HG02610 (cell line): Measurements from ENCODE around the gene METAP1D.
"Not testable (repeated sequence)": the region's sequence is repeated elsewhere in the genome, so short reads cannot be mapped to it uniquely, and the experiment has no call there.

Source experiments
- ATAC-seq: cut with Tn5 transposase; IDR thresholded peaks from one replicate; pipeline ENCODE4 v1.9.1; 2021; ENCODE audit warnings: mild to moderate bottlenecking, moderate library complexity; ENCODE audit not compliant: unreplicated experiment

METAP1D gene

DNA sequence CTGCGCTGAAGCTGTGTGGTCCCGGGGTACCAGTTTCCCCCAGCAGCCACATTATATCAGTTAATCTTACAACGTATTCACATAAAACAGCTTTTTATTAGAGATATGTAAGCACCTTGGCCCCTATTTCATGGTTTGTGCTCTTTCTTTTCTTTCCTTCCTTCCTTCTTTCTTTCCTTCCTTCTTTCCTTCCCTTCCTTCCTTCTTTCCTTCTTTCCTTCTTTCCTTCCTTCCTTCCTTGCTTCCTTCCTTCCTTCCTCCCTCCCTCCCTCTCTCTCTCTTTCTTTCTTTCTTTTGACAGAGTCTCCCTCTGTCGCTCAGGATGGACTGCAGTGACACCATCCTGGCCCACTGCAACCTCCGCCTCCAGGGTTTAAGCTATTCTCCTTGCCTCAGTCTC is 3.7 kb upstream of the METAP1D start:
- ATAC-seq, result no peak

DNA sequence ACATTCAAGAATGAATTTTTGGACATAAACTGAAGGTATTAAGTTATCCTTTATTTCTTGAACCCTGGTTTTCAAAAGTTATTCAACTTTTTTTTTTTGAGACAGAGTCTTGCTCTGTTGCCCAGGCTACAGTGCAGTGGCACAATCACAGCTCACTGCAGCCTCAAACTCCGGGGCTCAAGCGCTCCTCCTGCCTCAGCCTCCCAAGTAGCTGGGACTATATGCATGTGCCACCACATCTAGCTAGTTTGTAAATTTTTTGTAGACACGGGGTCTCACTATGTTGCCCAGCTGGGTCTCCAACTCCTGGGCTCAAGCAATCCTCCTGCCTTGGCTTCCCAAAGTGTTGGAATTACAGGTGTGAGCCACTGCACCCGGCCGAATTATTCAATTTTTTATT is 2.7 kb upstream of the METAP1D start:
- ATAC-seq, result not testable (repeated sequence)

DNA sequence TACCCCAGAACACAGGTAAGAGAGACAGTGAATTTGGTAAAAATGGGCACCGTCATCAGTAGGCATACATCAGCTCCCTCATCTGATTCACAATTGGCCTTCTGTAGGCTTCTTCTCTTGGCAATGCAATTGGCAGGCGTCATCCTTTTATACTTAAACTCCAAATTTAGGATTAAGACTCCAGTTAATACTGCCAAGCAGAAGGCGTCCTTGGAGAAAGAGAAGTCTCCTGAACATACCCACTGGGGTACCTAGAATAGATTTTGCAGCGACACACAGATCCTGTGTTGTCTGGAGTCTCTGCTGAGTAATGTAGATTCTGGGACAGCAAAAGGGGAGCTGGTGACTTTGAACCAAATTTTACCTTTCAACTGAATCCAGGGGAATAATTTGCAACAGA is 592 bp upstream of the METAP1D start:
- no peak for ATAC-seq

DNA sequence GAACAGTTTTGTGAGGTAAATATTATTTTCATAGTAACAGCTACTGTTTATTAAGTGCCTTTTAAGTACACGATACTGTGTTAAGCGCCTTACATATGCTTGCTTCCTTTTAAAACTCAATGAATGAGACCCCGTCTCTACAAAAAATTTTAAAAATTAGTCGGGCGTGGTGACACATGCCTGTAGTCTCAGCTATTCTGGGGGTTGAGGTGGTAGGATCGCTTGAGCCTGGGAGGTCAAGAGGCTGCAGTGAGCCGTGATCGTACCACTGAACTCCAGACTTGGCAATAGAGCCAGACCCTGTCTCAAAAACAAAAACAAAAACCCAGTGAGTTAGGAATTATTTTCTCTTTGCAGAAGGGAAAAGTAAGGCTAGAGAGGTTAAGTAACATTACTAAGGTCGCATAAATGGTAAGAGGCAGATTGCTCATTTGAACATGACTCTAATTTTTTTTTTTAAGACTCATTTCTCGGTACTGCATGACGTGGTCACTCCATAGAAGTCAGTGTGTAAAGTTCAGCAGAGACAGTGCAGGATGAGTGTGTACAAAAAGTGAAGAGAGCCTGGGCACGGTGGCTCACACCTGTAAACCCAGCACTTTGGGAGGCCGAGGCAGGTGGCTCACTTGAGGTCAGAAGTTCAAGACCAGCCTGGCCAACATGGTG is 1.1 kb downstream of the METAP1D start:
- no peak for ATAC-seq

DNA sequence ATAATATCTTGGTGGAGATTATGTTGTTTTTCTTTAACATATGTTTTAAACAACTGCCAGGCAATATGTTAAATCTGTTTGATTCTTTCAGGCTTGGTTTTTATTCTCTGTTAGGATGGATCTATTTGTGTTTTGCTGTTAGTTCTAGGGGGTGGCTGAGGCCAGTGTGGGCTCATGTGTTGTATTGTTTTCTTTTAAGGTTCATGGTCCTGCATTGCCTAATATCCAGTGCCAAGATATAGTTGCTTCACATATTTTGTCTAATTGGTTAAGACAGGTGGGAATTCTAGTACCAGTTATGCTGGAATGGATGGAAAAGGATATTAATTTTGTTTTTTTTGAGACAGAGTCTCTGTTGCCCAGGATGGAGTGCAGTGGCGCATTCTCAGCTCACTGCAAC is 7.6 kb downstream of the METAP1D start:
- ATAC-seq, result no peak

DNA sequence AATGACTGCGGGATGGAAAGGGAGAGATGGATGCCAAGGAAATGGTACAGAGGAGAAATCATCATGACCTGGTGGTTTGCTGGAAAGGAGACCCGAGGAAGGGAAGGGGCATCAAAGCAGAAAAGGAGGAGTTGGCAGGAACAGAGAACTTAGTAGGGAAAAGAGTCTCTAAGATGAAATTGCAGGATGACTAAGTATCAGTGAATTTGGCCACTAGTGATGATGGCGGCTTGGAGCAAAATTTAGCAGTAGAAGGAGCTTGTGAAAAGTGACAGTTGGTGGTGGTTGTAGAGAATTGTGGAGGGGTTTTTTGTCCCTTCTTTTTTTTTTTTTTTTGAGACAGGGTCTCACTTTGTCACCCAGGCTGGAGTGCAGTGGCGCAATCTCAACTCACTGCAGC is 10.1 kb downstream of the METAP1D start:
- no peak for ATAC-seq

- ATAC-seq, result peak; percentile 40
Observed at GRCh38 chr2:172011812-172012575, 12.2 kb downstream of the METAP1D start.

DNA sequence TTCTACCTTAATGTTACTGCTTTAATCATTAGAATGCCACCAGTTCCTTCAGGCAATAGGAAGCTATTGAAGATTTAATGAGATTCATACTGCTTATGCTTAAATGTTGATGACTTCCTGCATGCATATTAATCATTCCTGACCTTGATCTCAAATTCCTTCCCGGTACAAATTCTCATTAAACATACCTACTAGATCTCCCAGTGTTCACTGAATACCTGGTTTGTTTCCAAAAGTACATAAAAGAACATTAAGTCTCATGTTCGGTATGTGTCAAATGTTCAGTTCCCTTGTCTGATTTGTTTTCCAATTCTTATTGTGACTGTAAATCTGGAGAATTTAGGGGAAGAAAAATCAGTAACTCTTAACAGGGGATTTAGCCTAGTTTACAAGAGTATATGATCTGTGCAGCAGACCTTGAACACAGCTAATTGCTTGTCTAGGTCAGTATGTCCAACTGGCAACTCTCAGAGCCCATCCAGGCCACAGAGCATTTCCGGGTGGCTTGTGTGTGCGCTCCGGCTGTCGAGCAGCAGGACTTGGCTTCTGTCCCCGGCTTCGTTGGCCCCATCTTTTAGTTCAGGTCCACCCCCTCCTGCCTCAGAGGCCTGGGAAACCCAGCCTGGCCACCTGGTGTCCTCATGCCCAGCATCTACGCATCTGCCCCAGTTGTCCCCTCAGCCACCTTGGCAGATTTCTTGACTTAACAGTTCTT is 13.1 kb downstream of the METAP1D start:
- no peak for ATAC-seq

DNA sequence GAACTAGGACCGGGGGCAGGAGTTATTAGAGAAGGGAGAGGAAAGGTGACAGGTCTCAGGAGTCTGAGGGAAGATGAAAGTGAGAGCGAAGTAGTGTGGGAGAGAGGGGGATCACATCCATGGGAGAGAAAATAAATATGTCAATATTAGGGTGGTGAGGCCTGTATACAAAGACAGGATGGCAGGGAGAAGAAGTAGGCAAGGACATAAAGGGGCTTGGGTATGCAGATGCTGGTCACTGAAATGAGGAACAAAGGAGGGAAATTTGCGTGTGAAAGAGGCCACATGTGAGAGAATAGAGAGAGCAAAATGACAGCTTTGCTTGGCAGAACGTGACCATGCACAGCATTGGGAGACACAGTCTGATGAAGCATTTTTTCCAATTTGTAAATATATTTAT is 13.6 kb downstream of the METAP1D start:
- ATAC-seq, result peak; percentile 89

DNA sequence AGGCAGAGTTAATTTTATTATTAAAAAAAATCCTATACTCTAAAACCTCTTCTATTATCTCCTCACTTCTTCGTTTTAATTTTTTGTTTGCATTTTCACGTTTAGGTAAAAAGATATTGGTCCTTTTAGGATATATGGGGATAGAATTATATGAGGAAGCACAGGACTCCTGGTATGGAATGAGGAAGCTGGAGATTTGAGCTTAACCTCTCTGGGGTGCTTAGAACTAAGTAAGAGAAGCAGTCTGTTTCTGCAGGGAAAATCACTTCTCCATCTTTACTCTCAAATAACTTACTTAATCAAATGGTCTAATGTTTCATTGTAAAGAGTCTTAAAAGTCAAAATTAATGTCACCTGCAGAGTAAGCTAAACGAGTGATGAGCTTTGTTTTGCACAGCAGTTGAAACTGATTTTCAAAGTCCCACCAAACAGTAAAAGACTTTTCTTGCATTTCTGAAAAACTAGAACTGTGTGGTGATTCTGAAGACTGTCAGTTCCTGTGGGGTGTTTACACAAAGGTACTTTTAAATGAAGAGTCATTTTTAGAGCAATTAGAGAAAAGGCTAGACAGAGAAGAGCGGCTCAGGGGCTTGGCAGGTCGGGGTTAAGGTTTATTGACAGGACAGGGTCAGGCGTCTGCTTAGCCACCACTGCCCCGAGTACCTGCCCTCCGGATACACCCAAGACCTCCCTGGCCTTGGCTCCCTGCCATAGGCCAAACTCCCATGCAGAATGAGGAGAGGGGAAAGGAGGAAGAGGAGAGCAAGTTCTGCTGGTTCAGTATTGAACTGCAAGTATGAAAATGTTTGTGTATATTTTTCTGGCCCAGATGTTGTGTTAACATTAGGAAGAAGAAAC is 21.6 kb downstream of the METAP1D start:
- no peak for ATAC-seq

- no peak for ATAC-seq
Observed at GRCh38 chr2:172021955-172022354, 22.2 kb downstream of the METAP1D start.

DNA sequence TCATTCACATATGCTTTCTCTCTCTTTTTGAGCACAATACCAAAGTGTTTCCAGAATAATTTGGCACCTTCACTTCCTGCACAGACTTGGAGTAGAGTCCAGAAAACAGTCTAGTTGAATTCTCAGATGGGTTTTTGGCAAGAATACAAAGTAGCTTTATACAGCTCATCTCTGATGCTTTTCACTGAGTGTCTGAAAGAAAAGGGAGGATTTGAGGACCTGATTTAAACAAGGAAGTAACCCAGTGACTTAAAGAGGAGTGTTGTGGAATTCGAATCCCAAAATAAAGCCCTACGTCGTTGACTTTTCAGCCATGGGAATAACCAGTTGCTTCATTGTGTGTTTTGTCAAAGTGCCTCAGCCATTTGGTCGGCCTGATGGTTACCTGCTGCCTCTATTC is 31.8 kb downstream of the METAP1D start:
- ATAC-seq, result no peak

DNA sequence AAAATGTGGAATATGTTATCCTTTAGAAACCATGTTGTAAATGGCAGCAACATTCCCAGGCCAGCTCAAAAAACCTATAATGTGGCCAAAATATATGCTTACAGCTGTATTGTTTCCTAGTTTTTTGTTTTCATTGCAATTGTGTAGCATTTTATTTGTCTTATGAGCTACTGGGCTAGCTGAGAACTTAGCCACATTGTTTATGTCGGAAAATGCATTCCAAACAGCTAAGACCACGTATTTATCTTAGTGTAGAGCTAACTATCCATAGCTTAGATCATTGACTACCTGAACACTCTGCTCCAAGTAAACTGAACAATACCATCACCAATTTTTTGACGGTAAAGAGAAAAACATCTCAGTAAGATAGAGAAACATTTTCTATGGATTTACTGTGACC is 38.4 kb downstream of the METAP1D start:
- no peak for ATAC-seq

DNA sequence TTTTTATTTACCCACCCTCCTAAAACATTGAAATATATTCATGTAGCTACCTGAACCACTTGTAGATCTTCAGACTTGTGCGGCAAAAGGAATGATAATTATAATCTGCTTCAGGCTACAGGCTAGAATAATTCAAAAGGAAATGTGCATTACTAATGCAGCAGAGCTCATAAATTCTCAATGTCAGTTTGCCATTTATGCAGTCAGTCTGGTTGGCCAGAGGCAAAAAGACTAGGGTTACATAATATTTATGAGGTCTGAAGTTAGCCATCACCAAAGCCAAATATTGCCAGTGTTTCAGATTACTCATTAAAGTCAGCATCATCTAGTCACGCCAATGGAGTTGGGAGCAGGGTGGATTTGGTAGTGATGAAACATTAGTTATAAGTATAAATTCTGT is 38.9 kb downstream of the METAP1D start:
- no peak for ATAC-seq

GRCh38 chr2:172039011-172039704 is 39.4 kb downstream of the METAP1D start:
- ATAC-seq, result no peak

GRCh38 chr2:172040311-172040710 is 40.6 kb downstream of the METAP1D start:
- ATAC-seq, result no peak

GRCh38 chr2:172046080-172046678 is 46.4 kb downstream of the METAP1D start:
- ATAC-seq, result no peak

GRCh38 chr2:172046866-172047565 is 47.3 kb downstream of the METAP1D start:
- ATAC-seq, result no peak
